H9 (cell line): ENCODE measurements around the gene NAB2. TPM values are rescaled to one million over a fixed set of nuclear protein-coding genes. Genes with fewer than 3 reads are reported as not detected.

Experiments
- DNase-seq: peaks from one replicate; pipeline ENCODE4 v3.0.0-alpha.2; 2017
- H2AFZ ChIP-seq: one replicate; pipeline ENCODE4 v1.6.1; 2013; ENCODE audit warnings: mild to moderate bottlenecking, low read length, control low read depth, moderate library complexity
- H2AK5ac ChIP-seq: 2 replicates; pipeline ENCODE4 v1.6.1; 2013; ENCODE audit warnings: low read length, control low read depth, mixed read lengths; ENCODE audit not compliant: insufficient read length
- H2BK120ac ChIP-seq: one replicate; pipeline ENCODE4 v1.6.1; 2013; ENCODE audit warnings: low read depth, mild to moderate bottlenecking, low read length, control low read depth, inconsistent platforms; ENCODE audit not compliant: poor library complexity, severe bottlenecking
- H2BK12ac ChIP-seq: 2 replicates; pipeline ENCODE4 v1.6.1; 2013; ENCODE audit warnings: low read length, control low read depth, mixed read lengths, low read depth; ENCODE audit not compliant: insufficient read length
- H2BK15ac ChIP-seq: 2 replicates; pipeline ENCODE4 v1.6.1; 2013; ENCODE audit warnings: low read depth, low read length, control low read depth
- H2BK20ac ChIP-seq: one replicate; pipeline ENCODE4 v1.6.1; 2013; ENCODE audit warnings: low read depth, mild to moderate bottlenecking, low read length, control low read depth, inconsistent platforms; ENCODE audit not compliant: poor library complexity, severe bottlenecking
- H2BK5ac ChIP-seq: 2 replicates; pipeline ENCODE4 v1.6.1; 2013; ENCODE audit warnings: low read length, control low read depth, mixed read lengths; ENCODE audit not compliant: insufficient read length
- H3K14ac ChIP-seq: 2 replicates; pipeline ENCODE4 v1.6.1; 2013; ENCODE audit warnings: low read length, control low read depth; ENCODE audit not compliant: insufficient read depth
- H3K18ac ChIP-seq: 2 replicates; pipeline ENCODE4 v1.6.1; 2013; ENCODE audit warnings: low read depth, mild to moderate bottlenecking, mixed read lengths, low read length, control low read depth; ENCODE audit not compliant: insufficient read length
- H3K23ac ChIP-seq: 2 replicates; pipeline ENCODE4 v1.6.1; 2013; ENCODE audit warnings: low read length, control low read depth, mixed read lengths, low read depth; ENCODE audit not compliant: insufficient read length
- H3K23me2 ChIP-seq: 2 replicates; pipeline ENCODE4 v1.6.1; 2013; ENCODE audit warnings: low read depth, mild to moderate bottlenecking, mixed read lengths, low read length, control low read depth; ENCODE audit not compliant: insufficient read length, poor library complexity, severe bottlenecking
- H3K27ac ChIP-seq: 2 replicates; pipeline ENCODE4 v1.5.1; 2013; ENCODE audit warnings: low read length, control low read depth, mixed read lengths, low read depth; ENCODE audit not compliant: insufficient read length
- H3K27me3 ChIP-seq: 2 replicates; pipeline ENCODE4 v1.6.1; 2013; ENCODE audit warnings: low read length, control low read depth, inconsistent platforms; ENCODE audit not compliant: insufficient read depth
- H3K4ac ChIP-seq: 2 replicates; pipeline ENCODE4 v1.6.1; 2013; ENCODE audit warnings: low read depth, mild to moderate bottlenecking, control low read depth, inconsistent platforms, low read length, moderate library complexity
- H3K4me1 ChIP-seq: 2 replicates; pipeline ENCODE4 v1.6.1; 2013; ENCODE audit warnings: low read length, control low read depth, inconsistent platforms; ENCODE audit not compliant: insufficient read depth
- H3K4me2 ChIP-seq: 2 replicates; pipeline ENCODE4 v1.6.1; 2013; ENCODE audit warnings: low read length, control low read depth, mixed read lengths; ENCODE audit not compliant: insufficient read length, insufficient read depth
- H3K56ac ChIP-seq: 2 replicates; pipeline ENCODE4 v1.6.1; 2013; ENCODE audit warnings: low read depth, mild to moderate bottlenecking, mixed read lengths, low read length, control low read depth; ENCODE audit not compliant: insufficient read length
- H3K79me1 ChIP-seq: 2 replicates; pipeline ENCODE4 v1.6.1; 2013; ENCODE audit warnings: low read depth, mild to moderate bottlenecking, moderate library complexity, low read length, control low read depth, inconsistent platforms; ENCODE audit not compliant: insufficient read depth, poor library complexity, severe bottlenecking
- H3K79me2 ChIP-seq: 2 replicates; pipeline ENCODE4 v1.6.1; 2013; ENCODE audit warnings: low read length, control low read depth, inconsistent platforms; ENCODE audit not compliant: insufficient read depth
- H3K9ac ChIP-seq: 2 replicates; pipeline ENCODE4 v1.6.1; 2013; ENCODE audit warnings: low read length, control low read depth, mixed read lengths; ENCODE audit not compliant: insufficient read length; ENCODE audit errors: extremely low read depth
- H3K9me3 ChIP-seq: one replicate; pipeline ENCODE4 v1.6.1; 2013; ENCODE audit warnings: low read depth, low read length, inconsistent platforms; ENCODE audit not compliant: control insufficient read depth
- H3T11ph ChIP-seq: one replicate; pipeline ENCODE4 v1.6.1; 2013; ENCODE audit warnings: mild to moderate bottlenecking, low read length, control low read depth, inconsistent platforms
- H4K20me1 ChIP-seq: one replicate; pipeline ENCODE4 v1.6.1; 2013; ENCODE audit not compliant: control insufficient read depth, insufficient read length, insufficient read depth
- H4K5ac ChIP-seq: 2 replicates; pipeline ENCODE4 v1.6.1; 2013; ENCODE audit warnings: low read depth, mild to moderate bottlenecking, mixed read lengths, low read length, control low read depth; ENCODE audit not compliant: insufficient read length
- H4K8ac ChIP-seq: replicated peaks from 2 replicates; pipeline ENCODE4 v1.6.1; 2013; ENCODE audit warnings: low read length, control low read depth, mixed read lengths, low read depth; ENCODE audit not compliant: insufficient read length
- H4K91ac ChIP-seq: 2 replicates; pipeline ENCODE4 v1.6.1; 2013; ENCODE audit warnings: low read depth, mild to moderate bottlenecking, moderate library complexity, mixed read lengths, low read length, control low read depth; ENCODE audit not compliant: insufficient read length
- H3K27ac Mint-ChIP-seq, 3 experiments: 2 replicates in 2 of 3; 3 replicates in 1 of 3; pipeline ENCODE4 v1.8.0; 2020 to 2021; ENCODE audit warnings: mixed read lengths in 3 of 3, mild to moderate bottlenecking in 1 of 3, moderate library complexity in 1 of 3
- H3K27me3 Mint-ChIP-seq: 2 replicates; pipeline ENCODE4 v1.8.0; 2021; ENCODE audit warnings: low read depth, mild to moderate bottlenecking, moderate library complexity, mixed read lengths
- H3K36me3 Mint-ChIP-seq, 3 experiments: 2 replicates in 2 of 3; 3 replicates in 1 of 3; pipeline ENCODE4 v1.8.0; 2020 to 2021; ENCODE audit warnings: low read depth in 3 of 3, mixed read lengths in 3 of 3; ENCODE audit not compliant: insufficient read depth in 1 of 3
- H3K4me1 Mint-ChIP-seq, 2 experiments: 2 replicates each; pipeline ENCODE4 v1.8.0; 2020; ENCODE audit warnings: mixed read lengths in 2 of 2
- H3K4me3 Mint-ChIP-seq, 2 experiments: 2 replicates in 1 of 2; 3 replicates in 1 of 2; pipeline ENCODE4 v1.8.0; 2020 to 2021; ENCODE audit warnings: mild to moderate bottlenecking in 2 of 2, mixed read lengths in 2 of 2, moderate library complexity in 1 of 2
- H3K9me3 Mint-ChIP-seq, 2 experiments: 2 replicates in 1 of 2; 3 replicates in 1 of 2; pipeline ENCODE4 v1.8.0; 2020; ENCODE audit warnings: mild to moderate bottlenecking in 2 of 2, mixed read lengths in 2 of 2, moderate library complexity in 1 of 2
- WGBS: extraction: QIAGEN DNeasy Blood & Tissue Kit; methylation state at CpG from one replicate; pipeline ENCODE4 v1.1.7; 2013; ENCODE audit warnings: missing lambda C conversion rate, low lambda C conversion rate, mixed read lengths; ENCODE audit not compliant: insufficient read length; ENCODE audit errors: extremely low coverage; 5-methylcytosine and 5-hydroxymethylcytosine counted together
- total RNA-seq: library from RNA; stranded (reverse); gene quantifications from 2 replicates; pipeline ENCODE4 v1.2.1, GENCODE V29; 2021
- TF ChIP-seq, protein P1 (sequence below): fragments of 200-600 bp; sonication (generic); conservative IDR thresholded peaks from 3 replicates; pipeline ENCODE4 v1.8.0; 2021; ENCODE audit warnings: antibody characterized with exemption, mild to moderate bottlenecking

Gene NAB2
- total RNA-seq, 1 experiment from 2014 or later: 67.8 TPM

DNA sequence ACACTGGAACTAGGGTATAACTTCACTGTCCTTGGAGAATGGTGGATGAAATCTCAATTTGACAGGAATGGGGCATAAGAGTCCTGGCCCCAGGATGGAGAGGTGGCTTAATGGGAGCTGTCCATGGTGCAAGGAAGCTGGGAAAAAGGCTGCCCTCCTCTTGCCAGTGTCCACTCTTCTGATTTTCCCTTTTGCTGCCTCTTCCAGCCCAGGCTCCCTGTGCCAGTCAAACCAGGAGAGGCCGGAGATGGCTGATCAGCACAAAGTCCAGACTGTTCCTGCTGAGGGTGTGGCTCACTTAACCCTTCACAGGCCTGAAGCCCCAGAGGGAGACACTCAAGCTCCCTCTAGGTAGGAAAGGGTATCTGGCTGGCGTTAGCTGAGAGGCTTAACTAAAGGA, 39.0 kb upstream of the NAB2 start, which contains the start of gene MYO1A:
MYO1A (minus strand) TSS at position 240 of the 400 bp plus-strand sequence. CDS start 1,806 bp downstream, outside the sequence.
- H3K27me3 Mint-ChIP-seq: peaks cover 2% of the 10 kb centered on the region
- H3K4me3 Mint-ChIP-seq: no peak within 1 kb of the TSS
- Histone ChIP-seq H3K79me2 (no peaks in the 10 kb centered on the region), H2AK5ac (no peak within 1 kb of the TSS), H3K27me3 (no peaks in the 10 kb centered on the region), H3K18ac (no peak within 1 kb of the TSS), H2BK20ac (no peak within 1 kb of the TSS), H4K5ac (no peak within 1 kb of the TSS), H3K4ac (no peak within 1 kb of the TSS), H3K9me3 (no peaks in the 10 kb centered on the region), H2BK5ac (no peak within 1 kb of the TSS), H4K91ac (no peak within 1 kb of the TSS), H3K14ac (no peak within 1 kb of the TSS), H3K9ac (no peak within 1 kb of the TSS), H4K20me1 (no peaks in the 10 kb centered on the region), H3K4me2 (no peak within 1 kb of the TSS), H3K23me2 (no peaks in the 10 kb centered on the region), H4K8ac (no peak within 1 kb of the TSS), H3K23ac (no peak within 1 kb of the TSS), H3K79me1 (no peaks in the 10 kb centered on the region), H3K4me1 (no peaks in the 10 kb centered on the region), H3T11ph (no peak within 1 kb of the TSS), H2BK120ac (no peak within 1 kb of the TSS), H3K56ac (no peak within 1 kb of the TSS), H3K27ac (no peak within 1 kb of the TSS), H2AFZ (no peak within 1 kb of the TSS), H2BK12ac (no peak within 1 kb of the TSS), H2BK15ac (no peak within 1 kb of the TSS)
- no peaks in the 10 kb centered on the region for H3K9me3 Mint-ChIP-seq
- peaks cover 3 to 13% of the 10 kb centered on the region in 2 experiments for H3K4me1 Mint-ChIP-seq
- DNase-seq: no peak
- peaks cover 6 to 9% (median 8%) of the 10 kb centered on the region in 3 experiments; a peak in 6 of 7 replicates for H3K36me3 Mint-ChIP-seq
- no CpG with 5 or more reads among the region's 2 CpGs for WGBS
- H3K27ac Mint-ChIP-seq: peak within 1 kb of the TSS in 1 of 3 experiments; percentile 51; a peak in 1 of 7 replicates
- TF ChIP-seq, protein P1, sequence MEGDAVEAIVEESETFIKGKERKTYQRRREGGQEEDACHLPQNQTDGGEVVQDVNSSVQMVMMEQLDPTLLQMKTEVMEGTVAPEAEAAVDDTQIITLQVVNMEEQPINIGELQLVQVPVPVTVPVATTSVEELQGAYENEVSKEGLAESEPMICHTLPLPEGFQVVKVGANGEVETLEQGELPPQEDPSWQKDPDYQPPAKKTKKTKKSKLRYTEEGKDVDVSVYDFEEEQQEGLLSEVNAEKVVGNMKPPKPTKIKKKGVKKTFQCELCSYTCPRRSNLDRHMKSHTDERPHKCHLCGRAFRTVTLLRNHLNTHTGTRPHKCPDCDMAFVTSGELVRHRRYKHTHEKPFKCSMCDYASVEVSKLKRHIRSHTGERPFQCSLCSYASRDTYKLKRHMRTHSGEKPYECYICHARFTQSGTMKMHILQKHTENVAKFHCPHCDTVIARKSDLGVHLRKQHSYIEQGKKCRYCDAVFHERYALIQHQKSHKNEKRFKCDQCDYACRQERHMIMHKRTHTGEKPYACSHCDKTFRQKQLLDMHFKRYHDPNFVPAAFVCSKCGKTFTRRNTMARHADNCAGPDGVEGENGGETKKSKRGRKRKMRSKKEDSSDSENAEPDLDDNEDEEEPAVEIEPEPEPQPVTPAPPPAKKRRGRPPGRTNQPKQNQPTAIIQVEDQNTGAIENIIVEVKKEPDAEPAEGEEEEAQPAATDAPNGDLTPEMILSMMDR: no peak
